BE2C (cell line): ENCODE results near the gene LGALS1. TPM values are rescaled to one million over a fixed set of nuclear protein-coding genes. Genes with fewer than 3 reads are reported as not detected.

Experiments used
- DNase-seq: peaks from one replicate; pipeline ENCODE4 v3.0.0-alpha.2; 2020
- H3K27me3 ChIP-seq: fragments of 250-450 bp; sonication (Bioruptor Pico); 2 replicates; pipeline ENCODE4 v1.5.1; 2020; ENCODE audit warnings: mild to moderate bottlenecking
- H3K36me3 ChIP-seq: fragments of 250-450 bp; sonication (Bioruptor Pico); 2 replicates; pipeline ENCODE4 v1.5.1; 2020; ENCODE audit warnings: mild to moderate bottlenecking
- H3K4me1 ChIP-seq: fragments of 250-450 bp; sonication (Bioruptor Pico); 2 replicates; pipeline ENCODE4 v1.5.1; 2020
- H3K4me3 ChIP-seq: 2 replicates; pipeline ENCODE4 v1.5.1; 2011; ENCODE audit warnings: low read depth, low read length
- H3K9me3 ChIP-seq: fragments of 250-450 bp; sonication (Bioruptor Pico); 2 replicates; pipeline ENCODE4 v1.5.1; 2020
- polyA plus RNA-seq: library from polyadenylated mRNA; unstranded; fragments of >200 nt; gene quantifications from one replicate; pipeline ENCODE4 v1.2.1, GENCODE V29; 2012; ENCODE audit warnings: low read depth, missing spikeins; ENCODE audit not compliant: insufficient read length, insufficient read depth
- TF ChIP-seq, protein P1 (sequence below): IDR thresholded peaks from 2 replicates; pipeline ENCODE4 v1.5.1; 2012; ENCODE audit warnings: mild to moderate bottlenecking, low read depth, low read length

Gene LGALS1
- 282 TPM for polyA plus RNA-seq

- Histone ChIP-seq H3K4me1 (peaks cover 15% of the 10 kb centered on the region), H3K27me3 (no peaks in the 10 kb centered on the region), H3K4me3 (peak within 1 kb of the TSS; percentile 52), H3K36me3 (no peaks in the 10 kb centered on the region), H3K9me3 (no peaks in the 10 kb centered on the region)
- peak; percentile 94 for DNase-seq
- TF ChIP-seq, protein P1, sequence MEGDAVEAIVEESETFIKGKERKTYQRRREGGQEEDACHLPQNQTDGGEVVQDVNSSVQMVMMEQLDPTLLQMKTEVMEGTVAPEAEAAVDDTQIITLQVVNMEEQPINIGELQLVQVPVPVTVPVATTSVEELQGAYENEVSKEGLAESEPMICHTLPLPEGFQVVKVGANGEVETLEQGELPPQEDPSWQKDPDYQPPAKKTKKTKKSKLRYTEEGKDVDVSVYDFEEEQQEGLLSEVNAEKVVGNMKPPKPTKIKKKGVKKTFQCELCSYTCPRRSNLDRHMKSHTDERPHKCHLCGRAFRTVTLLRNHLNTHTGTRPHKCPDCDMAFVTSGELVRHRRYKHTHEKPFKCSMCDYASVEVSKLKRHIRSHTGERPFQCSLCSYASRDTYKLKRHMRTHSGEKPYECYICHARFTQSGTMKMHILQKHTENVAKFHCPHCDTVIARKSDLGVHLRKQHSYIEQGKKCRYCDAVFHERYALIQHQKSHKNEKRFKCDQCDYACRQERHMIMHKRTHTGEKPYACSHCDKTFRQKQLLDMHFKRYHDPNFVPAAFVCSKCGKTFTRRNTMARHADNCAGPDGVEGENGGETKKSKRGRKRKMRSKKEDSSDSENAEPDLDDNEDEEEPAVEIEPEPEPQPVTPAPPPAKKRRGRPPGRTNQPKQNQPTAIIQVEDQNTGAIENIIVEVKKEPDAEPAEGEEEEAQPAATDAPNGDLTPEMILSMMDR, result peak; percentile 10; the same call in 1 of the 2 replicates
Observed at GRCh38 chr22:37674951-37675929, at the start of gene LGALS1. LGALS1 (plus strand) TSS chr22:37675636; CDS start chr22:37675703, 67 bp downstream.

- TF ChIP-seq, protein P1, result no peak
- Histone ChIP-seq H3K4me3 (no peak overlapping the region), H3K9me3 (no peaks in the 10 kb centered on the region), H3K36me3 (peaks cover 6% of the 10 kb centered on the region), H3K27me3 (no peaks in the 10 kb centered on the region), H3K4me1 (peaks cover 14% of the 10 kb centered on the region)
- no peak for DNase-seq
Observed at GRCh38 chr22:37625737-37626136, 49.7 kb upstream of the LGALS1 start.

DNA sequence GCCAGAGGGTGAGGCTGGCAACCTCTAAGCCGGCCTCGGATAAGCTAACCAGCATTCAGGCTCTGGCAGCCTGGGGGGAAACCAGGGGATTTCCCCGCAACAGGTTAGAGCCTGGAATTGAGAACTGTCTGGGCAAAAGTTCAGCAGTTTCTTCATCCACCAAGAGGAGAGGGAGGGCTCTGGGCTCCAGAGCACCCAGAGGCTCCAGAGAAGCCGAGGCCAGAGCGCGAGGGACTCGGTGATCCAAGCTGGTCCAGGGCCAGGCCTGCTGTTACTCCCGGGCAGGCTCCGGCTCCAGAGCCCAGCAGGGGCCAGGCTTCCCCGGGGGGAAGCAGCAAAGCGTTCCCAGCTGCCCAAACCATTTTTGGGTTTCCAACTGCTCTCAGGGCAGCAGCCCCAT, 49.3 kb upstream of the LGALS1 start:
- no peak overlapping the region for H3K4me3 ChIP-seq
- DNase-seq, result no peak
- H3K36me3 ChIP-seq, result peaks cover 6% of the 10 kb centered on the region
- H3K4me1 ChIP-seq, result peaks cover 17% of the 10 kb centered on the region
- TF ChIP-seq, protein P1, result no peak
- H3K9me3 ChIP-seq, result no peaks in the 10 kb centered on the region
- no peaks in the 10 kb centered on the region for H3K27me3 ChIP-seq

- Histone ChIP-seq H3K27me3 (no peaks in the 10 kb centered on the region), H3K9me3 (no peaks in the 10 kb centered on the region), H3K36me3 (peaks cover 6% of the 10 kb centered on the region), H3K4me3 (no peak overlapping the region), H3K4me1 (peaks cover 21% of the 10 kb centered on the region)
- no peak for DNase-seq
- TF ChIP-seq, protein P1, result no peak
Observed at GRCh38 chr22:37626556-37627075, 48.8 kb upstream of the LGALS1 start.

DNA sequence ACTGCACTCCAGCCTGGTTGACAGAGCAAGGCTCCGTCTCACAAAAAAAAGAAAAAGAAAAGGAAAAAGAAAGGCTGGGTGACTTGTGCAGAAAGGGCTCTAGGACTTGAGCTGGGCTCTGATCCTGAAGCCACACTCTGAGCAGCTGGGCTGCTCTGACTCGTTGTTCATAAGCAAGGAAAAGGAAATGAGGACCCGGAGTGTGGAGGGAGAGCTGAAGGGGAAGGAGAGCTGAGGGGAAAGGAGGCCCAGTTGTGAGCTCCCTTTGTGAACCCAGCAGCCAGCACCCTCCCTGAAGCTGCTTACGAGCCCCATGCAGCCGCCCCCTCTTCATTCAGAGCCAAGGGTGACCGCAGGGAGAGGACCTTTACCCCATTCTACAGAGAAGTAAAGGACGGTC, 48.3 kb upstream of the LGALS1 start:
- Histone ChIP-seq H3K4me1 (peaks cover 26% of the 10 kb centered on the region), H3K27me3 (no peaks in the 10 kb centered on the region), H3K36me3 (peaks cover 6% of the 10 kb centered on the region), H3K4me3 (no peak overlapping the region), H3K9me3 (no peaks in the 10 kb centered on the region)
- TF ChIP-seq, protein P1, result no peak
- DNase-seq, result no peak
